HG03135 (cell line): ENCODE data around the gene SDC4.

Experiments
- ATAC-seq: cut with Tn5 transposase; IDR thresholded peaks from one replicate; pipeline ENCODE4 v1.9.1; 2021; ENCODE audit warnings: mild to moderate bottlenecking, moderate library complexity; ENCODE audit not compliant: unreplicated experiment

The SDC4 gene

DNA sequence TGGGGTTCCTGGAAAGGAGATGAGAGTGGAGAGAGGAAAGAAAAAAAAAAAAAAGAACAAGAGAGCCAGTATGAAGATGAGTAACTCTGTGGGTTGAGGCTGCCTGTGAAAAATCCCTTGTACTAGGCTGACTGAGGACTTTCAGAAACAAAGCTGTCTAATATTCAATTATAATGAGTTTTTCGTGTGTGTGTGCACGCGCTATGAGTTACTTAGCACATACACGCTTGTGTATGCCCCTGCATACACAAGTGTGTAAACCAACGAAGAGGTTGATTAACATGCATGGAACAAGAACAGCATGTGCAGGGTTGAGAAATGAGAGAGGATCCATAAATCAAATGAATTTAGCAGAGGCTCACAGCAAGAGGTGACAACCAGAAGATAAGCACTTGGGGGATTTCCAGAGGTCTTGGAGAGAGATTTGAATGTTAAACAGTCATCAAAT, 46.4 kb downstream of the SDC4 start:
- no peak for ATAC-seq

GRCh38 chr20:45300961-45301360, 47.3 kb downstream of the SDC4 start:
- ATAC-seq: no peak

DNA sequence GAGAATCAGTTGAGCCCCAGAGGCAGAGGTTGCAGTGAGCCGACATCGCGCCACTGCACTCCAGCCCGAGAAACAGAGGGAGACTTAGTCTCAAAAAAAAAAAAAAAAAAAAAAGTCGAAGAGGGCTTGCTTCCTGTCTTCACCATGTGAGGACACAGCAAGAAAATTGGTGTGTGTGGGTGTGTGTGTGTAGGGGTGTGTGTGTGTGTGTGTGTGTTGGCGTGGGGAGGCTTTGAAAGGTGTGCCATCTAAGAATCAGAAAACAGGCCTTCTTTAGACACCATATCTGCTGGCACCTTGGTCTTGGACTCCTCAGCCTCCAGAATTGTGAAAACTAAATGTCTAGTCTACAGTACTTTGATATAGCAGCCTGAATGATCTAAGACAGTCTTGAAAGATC, 48.4 kb downstream of the SDC4 start:
- ATAC-seq: no peak

GRCh38 chr20:45297786-45298497, 50.3 kb downstream of the SDC4 start:
- ATAC-seq: no peak

GRCh38 chr20:45294659-45295058, 53.6 kb downstream of the SDC4 start:
- ATAC-seq: no peak

GRCh38 chr20:45294003-45294368, 54.2 kb downstream of the SDC4 start:
- no peak for ATAC-seq

- peak; percentile 60 for ATAC-seq
Observed at GRCh38 chr20:45293041-45294002, 54.9 kb downstream of the SDC4 start.

- no peak for ATAC-seq
Observed at GRCh38 chr20:45292343-45292742, 55.9 kb downstream of the SDC4 start.

- no peak for ATAC-seq
Observed at GRCh38 chr20:45291526-45291925, 56.7 kb downstream of the SDC4 start.

DNA sequence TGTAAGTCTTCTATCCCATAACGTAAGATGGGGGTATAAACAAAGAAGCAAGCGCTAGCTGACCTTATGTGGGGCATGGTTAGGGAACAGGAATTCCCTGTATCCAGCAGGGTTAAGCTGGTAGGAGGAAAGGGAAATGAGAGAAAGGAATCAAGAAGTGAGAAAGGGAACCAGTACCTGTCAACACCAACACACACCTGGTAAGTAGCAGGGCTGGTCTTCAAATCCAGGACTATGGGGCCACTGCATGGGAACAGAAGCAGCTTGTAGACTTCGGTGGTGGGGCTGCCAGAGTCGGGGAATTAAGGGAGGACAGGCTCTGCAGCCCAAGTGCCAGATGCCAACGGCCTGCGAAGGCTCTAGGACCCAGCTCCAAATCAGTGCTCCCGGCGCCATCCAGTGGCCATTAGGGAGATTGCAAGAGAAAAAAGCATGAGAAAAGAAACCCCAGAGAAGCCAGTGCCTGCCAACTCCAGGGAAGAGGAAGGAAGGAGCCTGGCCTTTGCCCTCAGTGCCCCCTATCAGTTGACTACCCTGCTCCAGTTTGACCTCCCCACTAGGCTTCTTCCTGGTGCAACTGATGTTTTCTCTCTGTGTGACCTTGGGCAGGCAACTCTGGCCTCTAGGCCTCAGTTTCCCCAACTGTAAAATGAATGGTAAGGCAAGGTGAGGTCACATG, 57.4 kb downstream of the SDC4 start:
- ATAC-seq: no peak

- no peak for ATAC-seq
Observed at GRCh38 chr20:45289942-45290676, 58.1 kb downstream of the SDC4 start.

DNA sequence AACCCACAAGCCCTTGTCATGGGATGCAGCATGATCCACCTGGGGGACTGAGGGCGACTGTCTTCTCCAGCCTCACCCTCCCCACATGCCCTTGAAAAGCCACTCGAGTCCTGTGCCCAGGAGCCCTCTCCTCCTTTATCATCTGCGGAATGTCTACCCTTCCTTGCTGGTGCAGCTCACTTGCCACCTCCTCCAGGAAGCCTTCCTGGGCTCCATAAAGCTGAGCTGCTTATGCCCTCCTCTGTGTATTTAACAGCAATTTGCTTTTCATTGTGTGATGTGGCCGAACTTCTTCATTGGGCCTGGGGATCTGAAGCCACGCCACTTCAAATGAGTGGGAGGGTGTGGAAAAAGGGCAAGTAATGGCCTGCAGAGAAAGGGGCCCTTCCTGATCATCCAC, 59.4 kb downstream of the SDC4 start:
- ATAC-seq: no peak

- ATAC-seq: no peak
Observed at GRCh38 chr20:45288376-45288775, 59.8 kb downstream of the SDC4 start.

- no peak for ATAC-seq
Observed at GRCh38 chr20:45283551-45284057, 64.6 kb downstream of the SDC4 start.

DNA sequence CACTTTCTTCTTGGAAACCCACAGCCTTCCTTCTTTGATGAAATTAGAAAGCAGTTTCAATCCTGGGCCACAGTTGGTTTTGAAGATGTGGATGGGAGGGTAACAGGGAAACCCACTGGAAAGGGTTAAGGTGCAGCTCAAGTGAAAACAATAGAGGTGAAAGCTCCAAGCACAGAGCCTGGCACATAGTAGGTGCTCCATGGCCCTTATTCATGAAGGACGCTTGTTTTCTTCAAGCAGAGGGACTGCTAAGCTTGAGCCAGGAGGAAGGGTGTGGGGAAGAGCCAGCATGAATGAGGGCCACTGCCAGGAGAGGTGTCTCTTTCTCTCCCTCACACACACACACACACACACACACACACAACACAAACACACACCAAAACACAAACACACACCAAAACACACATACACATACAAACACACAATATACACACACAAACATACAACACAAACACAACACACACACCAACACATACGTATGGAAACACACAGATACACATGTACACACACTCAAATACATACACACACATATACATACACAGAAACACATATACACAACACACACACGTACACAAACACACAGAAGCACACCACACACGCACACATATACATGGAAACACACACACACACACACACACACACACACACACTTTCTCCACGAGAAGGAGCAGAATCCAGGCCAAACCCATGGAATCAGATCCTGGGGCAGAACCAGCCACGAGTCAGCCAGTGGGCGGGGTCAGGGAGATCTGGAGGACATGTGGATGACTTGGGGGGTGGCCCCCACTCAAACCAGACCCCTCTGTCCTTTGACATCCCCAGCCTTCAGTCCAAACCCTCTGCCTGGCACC, 65.3 kb downstream of the SDC4 start:
- ATAC-seq: no peak

- no peak for ATAC-seq
Observed at GRCh38 chr20:45279992-45280391, 68.2 kb downstream of the SDC4 start.

- ATAC-seq: no peak
Observed at GRCh38 chr20:45275338-45275737, 72.9 kb downstream of the SDC4 start.
